ENCODE data around the gene HMGXB4.

Gene HMGXB4

GRCh38 chr22:35310556-35311550 lies 53.6 kb downstream of the HMGXB4 start:
- peak; percentile 72 for DNase-seq (ENCODE audit: low read depth)

- no peak for DNase-seq (ENCODE audit: low read depth)
Observed at GRCh38 chr22:35311551-35311999, 54.3 kb downstream of the HMGXB4 start.

- no peak for DNase-seq (ENCODE audit: low read depth)
Observed at GRCh38 chr22:35312198-35313059, 55.1 kb downstream of the HMGXB4 start.

- peak; percentile 69 for DNase-seq (ENCODE audit: low read depth)
Observed at GRCh38 chr22:35313311-35314121, 56.2 kb downstream of the HMGXB4 start.

GRCh38 chr22:35314161-35314942 lies 57.1 kb downstream of the HMGXB4 start:
- no peak for DNase-seq (ENCODE audit: low read depth)

GRCh38 chr22:35315141-35315854 lies 58.0 kb downstream of the HMGXB4 start:
- no peak for DNase-seq (ENCODE audit: low read depth)

- DNase-seq (ENCODE audit: low read depth), result no peak
Observed at GRCh38 chr22:35315855-35316745, 58.8 kb downstream of the HMGXB4 start.

GRCh38 chr22:35316751-35317150 lies 59.5 kb downstream of the HMGXB4 start:
- DNase-seq (ENCODE audit: low read depth), result no peak

GRCh38 chr22:35317680-35318290 lies 60.5 kb downstream of the HMGXB4 start:
- DNase-seq (ENCODE audit: low read depth), result no peak

- no peak for DNase-seq (ENCODE audit: low read depth)
Observed at GRCh38 chr22:35318346-35319215, 61.3 kb downstream of the HMGXB4 start.

GRCh38 chr22:35319244-35319985 lies 62.1 kb downstream of the HMGXB4 start:
- DNase-seq (ENCODE audit: low read depth), result no peak

GRCh38 chr22:35322126-35322525 lies 64.8 kb downstream of the HMGXB4 start:
- no peak for DNase-seq (ENCODE audit: low read depth)

GRCh38 chr22:35322893-35323292 lies 65.6 kb downstream of the HMGXB4 start:
- DNase-seq (ENCODE audit: low read depth), result no peak

- DNase-seq (ENCODE audit: low read depth), result no peak
Observed at GRCh38 chr22:35323305-35323704, 66.0 kb downstream of the HMGXB4 start.

GRCh38 chr22:35324067-35324466 lies 66.8 kb downstream of the HMGXB4 start:
- DNase-seq (ENCODE audit: low read depth), result no peak

GRCh38 chr22:35324762-35325161 lies 67.5 kb downstream of the HMGXB4 start:
- no peak for DNase-seq (ENCODE audit: low read depth)

- no peak for DNase-seq (ENCODE audit: low read depth)
Observed at GRCh38 chr22:35325209-35325608, 67.9 kb downstream of the HMGXB4 start.
